ENCODE results near the gene PLCB3.

Gene PLCB3

DNA sequence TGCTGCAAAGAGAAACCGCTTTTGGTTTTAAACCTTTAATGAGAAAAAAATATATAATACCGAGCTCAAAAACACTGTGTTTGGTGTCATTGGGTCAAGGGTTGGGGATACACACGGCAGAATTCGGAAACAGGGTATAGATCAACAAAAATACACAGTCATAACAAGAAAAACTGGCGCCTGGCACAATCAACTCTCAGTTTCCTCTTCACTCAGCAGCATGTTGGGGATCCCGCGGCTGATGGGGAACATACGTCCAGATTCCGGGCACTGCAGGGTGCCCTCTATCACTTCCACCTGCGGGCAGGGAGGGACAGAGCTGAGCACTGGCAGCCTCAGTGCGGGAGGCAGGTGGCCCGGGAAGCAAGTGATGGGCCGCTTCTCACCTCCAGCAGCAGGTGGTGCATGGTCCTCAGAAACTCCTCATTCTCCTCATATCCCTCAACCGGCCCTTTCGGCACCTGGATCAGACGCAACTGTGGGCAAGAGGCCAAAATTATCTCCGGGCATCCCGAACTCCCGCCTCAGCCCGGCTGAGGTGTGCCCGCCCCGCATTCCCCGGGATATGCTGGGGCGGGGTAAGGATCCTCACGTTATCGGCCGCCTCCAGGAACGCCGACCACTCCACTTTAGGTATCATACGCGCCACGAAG is 65.5 kb downstream of the PLCB3 start:
- no peak for FAIRE-seq
- DNase-seq (ENCODE audit: insufficient read length) = no peak

DNA sequence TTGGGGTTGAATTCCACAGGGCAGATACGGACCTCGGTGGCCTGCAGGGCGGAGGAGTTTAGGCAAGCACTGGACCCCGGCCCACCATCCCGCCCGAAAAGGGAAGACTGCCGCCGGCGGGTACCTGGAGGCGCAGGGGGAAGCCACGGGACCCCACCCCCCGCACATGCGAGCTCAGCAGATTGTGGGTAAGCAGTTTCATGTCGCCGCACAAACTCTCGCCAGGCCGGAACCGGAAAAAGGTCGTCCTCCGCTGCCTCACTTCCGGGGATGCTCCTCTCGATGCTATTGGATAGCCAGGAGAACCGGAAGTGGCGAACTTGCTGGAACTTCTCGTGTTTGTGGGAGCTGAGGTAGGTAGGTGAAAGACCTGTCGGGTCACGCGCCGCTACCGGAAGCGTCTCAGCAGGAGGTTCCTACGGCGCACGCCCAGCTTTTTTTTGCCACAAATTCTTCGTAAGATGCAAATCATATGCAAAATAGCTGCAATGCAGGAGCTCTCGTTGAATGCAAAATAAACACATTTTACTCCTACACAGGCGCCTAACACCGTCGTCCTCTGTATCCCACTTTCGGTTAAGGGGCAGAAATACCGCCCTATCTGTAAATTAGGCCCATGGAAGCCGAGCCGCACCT is 66.1 kb downstream of the PLCB3 start, which contains the start of gene TRMT112:
TRMT112 (minus strand) TSS at position 235 of the 636 bp plus-strand sequence; CDS start at position 202, 33 bp downstream.
- TF ChIP-seq POLR2A (IDR thresholded peaks at IDR 0.05; ENCODE audit: low read depth, low read length) (peak; percentile 89), TAF1 (IDR thresholded peaks at IDR 0.05; ENCODE audit: borderline replicate concordance, low read depth, low read length) (peak; percentile 74), POLR2AphosphoS5 (IDR thresholded peaks at IDR 0.05; ENCODE audit: low read depth, low read length) (peak; percentile 93)

More for the DNA sequence above, 65.5 kb downstream of the PLCB3 start:
- no peak for TF ChIP-seq POLR2AphosphoS5 (IDR thresholded peaks at IDR 0.05; ENCODE audit: low read depth, low read length)
- no peak for TF ChIP-seq TAF1 (IDR thresholded peaks at IDR 0.05; ENCODE audit: borderline replicate concordance, low read depth, low read length)
- no peak for TF ChIP-seq POLR2A (IDR thresholded peaks at IDR 0.05; ENCODE audit: low read depth, low read length)

DNA sequence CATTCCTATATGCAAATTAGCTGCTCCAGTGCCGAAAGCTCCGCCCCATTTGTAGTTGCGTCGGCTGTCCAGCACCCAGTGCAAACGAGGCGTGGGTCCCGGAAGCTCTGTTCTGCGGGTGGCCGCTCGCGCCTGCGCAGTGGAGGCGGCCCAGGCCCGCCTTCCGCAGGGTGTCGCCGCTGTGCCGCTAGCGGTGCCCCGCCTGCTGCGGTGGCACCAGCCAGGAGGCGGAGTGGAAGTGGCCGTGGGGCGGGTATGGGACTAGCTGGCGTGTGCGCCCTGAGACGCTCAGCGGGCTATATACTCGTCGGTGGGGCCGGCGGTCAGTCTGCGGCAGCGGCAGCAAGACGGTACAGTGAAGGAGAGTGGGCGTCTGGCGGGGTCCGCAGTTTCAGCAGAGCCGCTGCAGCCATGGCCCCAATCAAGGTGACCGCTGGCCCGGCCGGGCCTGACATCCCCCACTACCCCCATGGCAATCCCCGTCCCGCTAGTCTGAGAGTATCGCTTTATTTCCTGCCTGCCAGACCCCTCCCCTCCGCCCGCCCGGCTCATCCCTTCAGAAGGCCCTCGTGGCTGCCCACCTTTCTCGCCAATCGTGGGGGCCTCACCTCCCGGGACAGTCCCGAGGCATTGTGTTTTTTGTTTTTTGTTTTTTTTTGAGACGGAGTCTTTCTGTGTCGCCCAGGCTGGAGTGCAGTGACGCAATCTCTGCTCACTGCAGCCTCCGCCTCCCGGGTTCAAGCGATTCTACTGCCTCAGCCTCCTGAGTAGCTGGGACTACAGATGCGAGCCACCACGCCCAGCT is 66.8 kb downstream of the PLCB3 start, which contains the start of gene PRDX5:
PRDX5 (plus strand) TSS at position 161 of the 805 bp plus-strand sequence; CDS start at position 256, 95 bp downstream.
- FAIRE-seq = peak; percentile 100
- TF ChIP-seq POLR2A (IDR thresholded peaks at IDR 0.05; ENCODE audit: low read depth, low read length) = peak; percentile 78
- no peak for TF ChIP-seq POLR2AphosphoS5 (IDR thresholded peaks at IDR 0.05; ENCODE audit: low read depth, low read length)
- TF ChIP-seq TAF1 (IDR thresholded peaks at IDR 0.05; ENCODE audit: borderline replicate concordance, low read depth, low read length) = 0 out of 2 replicates have a peak, but pooled peaks have one; percentile 8
- peak; percentile 97 for DNase-seq (ENCODE audit: insufficient read length)

More for the DNA sequence above, 66.1 kb downstream of the PLCB3 start, which contains the start of gene TRMT112:
- DNase-seq (ENCODE audit: insufficient read length) (peak; percentile 90), FAIRE-seq (no peak)

Measured in GM12892 (cell line).